GM12892 (cell line): ENCODE results near the gene CCNE1.
A peak's percentile ranks its signal among the peaks of the same experiment; 100 is the strongest.

ENCODE experiments used
- DNase-seq: peaks from one replicate; pipeline ENCODE4 v3.0.0; 2011; ENCODE audit not compliant: insufficient read length
- FAIRE-seq: peaks from 2 replicates; lab custom pipeline; 2011; peaks lifted over from hg19 to GRCh38; lab: Jason Lieb, UNC
- POLR2A ChIP-seq: IDR thresholded peaks from 2 replicates; pipeline ENCODE4 v1.6.1; 2011; ENCODE audit warnings: low read depth, low read length, control low read depth
- POLR2AphosphoS5 ChIP-seq: IDR thresholded peaks from 2 replicates; pipeline ENCODE4 v1.6.1; 2011; ENCODE audit warnings: low read depth, low read length, control low read depth
- TAF1 ChIP-seq: IDR thresholded peaks from 2 replicates; pipeline ENCODE4 v1.6.1; 2011; ENCODE audit warnings: low read depth, mild to moderate bottlenecking, control low read depth, low read length, borderline replicate concordance

The CCNE1 gene

GRCh38 chr19:29858000-29858596 lies 46.3 kb downstream of the CCNE1 start:
- FAIRE-seq (peak; percentile 42), DNase-seq (peak; percentile 61)
- no peak for TF ChIP-seq TAF1
- no peak for TF ChIP-seq POLR2AphosphoS5
- no peak for TF ChIP-seq POLR2A

DNA sequence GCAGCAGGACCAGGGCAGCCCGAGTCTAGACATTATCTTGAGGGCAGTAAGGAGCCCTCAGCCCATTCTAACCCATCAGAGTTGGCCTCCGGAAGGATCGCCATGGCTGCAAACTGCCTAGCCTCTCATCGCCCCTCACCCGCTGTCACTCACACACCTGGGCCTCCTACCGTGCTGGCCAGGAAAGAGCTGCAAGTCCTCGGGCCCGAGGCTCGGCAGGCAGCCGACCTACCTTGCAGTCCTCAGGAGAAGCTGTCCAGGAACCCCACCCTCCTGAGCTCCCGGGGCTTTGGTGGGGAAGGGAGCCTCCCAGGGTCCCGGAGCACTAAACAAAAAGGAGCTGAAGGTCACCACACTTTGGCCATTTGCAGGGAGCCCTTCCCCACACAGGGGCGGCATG lies 46.8 kb downstream of the CCNE1 start:
- FAIRE-seq (no peak), DNase-seq (no peak)
- TF ChIP-seq TAF1 (no peak), POLR2A (no peak), POLR2AphosphoS5 (no peak)

GRCh38 chr19:29860492-29860891 lies 48.7 kb downstream of the CCNE1 start:
- TF ChIP-seq POLR2A (no peak), TAF1 (no peak), POLR2AphosphoS5 (no peak)
- no peak for FAIRE-seq
- no peak for DNase-seq

- TF ChIP-seq TAF1 (no peak), POLR2AphosphoS5 (no peak)
- no peak for FAIRE-seq
Observed at GRCh38 chr19:29861574-29861973, 49.8 kb downstream of the CCNE1 start.

GRCh38 chr19:29866011-29866410 lies 54.2 kb downstream of the CCNE1 start:
- DNase-seq = no peak
- no peak for FAIRE-seq
- TF ChIP-seq TAF1 (no peak), POLR2A (no peak), POLR2AphosphoS5 (no peak)

More at GRCh38 chr19:29861574-29861973, 49.8 kb downstream of the CCNE1 start:
- DNase-seq = no peak

DNA sequence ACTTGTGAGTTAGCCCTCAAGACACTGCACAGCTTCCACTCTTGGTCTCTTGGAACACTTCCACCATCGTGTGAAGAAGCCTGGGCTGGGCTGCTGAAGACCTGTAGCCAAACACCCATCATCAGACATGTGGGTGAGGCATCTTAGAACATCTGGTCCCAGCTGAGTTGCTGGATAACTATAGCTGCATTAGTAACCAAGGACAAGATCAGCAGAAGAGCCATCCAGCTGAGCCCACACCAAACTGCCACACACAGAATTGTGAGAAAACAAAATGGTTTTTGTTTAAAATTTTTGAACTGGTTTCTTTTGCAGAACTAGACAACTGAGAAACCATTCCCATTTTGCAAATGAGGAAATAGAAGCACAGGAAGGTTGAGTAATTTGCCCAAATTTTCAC lies 56.2 kb downstream of the CCNE1 start:
- DNase-seq (no peak), FAIRE-seq (no peak)
- TF ChIP-seq TAF1 (no peak), POLR2A (no peak), POLR2AphosphoS5 (no peak)

DNA sequence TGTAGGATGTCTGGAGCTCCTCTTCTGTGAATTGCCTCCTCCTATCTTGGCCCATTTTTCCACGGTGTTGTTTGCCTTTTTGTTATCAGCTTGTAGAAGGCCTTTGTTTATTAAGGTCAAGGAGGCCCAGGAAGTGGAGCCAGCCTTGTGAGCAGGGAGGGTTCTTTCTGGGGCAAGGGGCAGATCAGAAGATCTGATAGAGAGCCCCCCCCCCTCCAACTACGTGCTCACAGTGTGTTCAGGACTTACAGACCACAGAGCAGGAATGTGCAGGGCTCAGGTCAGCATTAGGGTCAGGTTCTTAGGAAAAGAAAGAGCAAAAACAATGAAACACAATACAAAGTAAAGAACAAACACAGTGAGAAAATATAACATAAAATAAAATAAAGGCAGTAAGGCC lies 59.4 kb downstream of the CCNE1 start:
- no peak for TF ChIP-seq POLR2AphosphoS5
- TF ChIP-seq TAF1 = no peak
- DNase-seq (no peak), FAIRE-seq (no peak)

DNA sequence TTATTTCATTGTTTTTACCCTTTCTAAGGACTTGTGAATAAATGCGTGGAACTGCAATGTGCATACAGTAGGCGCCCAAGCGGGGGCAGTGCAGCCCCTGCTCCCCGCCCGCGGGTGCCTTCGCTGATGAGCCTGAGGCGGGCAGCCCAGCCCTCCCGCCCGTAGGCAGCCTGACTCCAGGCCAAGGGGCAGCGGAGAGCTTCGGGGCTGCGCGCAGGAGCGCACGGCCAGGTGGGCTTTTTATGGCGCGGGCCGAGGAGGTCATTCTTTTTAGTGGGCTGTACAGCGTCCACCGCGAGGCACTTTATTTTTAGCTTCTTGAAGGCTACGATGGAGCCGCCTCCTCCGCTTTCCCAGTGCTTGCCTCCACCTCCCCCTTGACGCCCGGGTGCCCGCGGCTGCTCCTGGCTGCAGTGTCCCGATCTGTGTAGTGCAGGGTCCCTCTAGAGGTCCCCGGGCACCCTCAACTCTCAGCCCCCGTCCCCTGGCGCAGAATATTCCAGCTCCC lies 60.5 kb downstream of the CCNE1 start:
- DNase-seq (no peak), FAIRE-seq (no peak)
- TF ChIP-seq POLR2A = no peak
- no peak for TF ChIP-seq POLR2AphosphoS5
- TF ChIP-seq TAF1 = no peak

DNA sequence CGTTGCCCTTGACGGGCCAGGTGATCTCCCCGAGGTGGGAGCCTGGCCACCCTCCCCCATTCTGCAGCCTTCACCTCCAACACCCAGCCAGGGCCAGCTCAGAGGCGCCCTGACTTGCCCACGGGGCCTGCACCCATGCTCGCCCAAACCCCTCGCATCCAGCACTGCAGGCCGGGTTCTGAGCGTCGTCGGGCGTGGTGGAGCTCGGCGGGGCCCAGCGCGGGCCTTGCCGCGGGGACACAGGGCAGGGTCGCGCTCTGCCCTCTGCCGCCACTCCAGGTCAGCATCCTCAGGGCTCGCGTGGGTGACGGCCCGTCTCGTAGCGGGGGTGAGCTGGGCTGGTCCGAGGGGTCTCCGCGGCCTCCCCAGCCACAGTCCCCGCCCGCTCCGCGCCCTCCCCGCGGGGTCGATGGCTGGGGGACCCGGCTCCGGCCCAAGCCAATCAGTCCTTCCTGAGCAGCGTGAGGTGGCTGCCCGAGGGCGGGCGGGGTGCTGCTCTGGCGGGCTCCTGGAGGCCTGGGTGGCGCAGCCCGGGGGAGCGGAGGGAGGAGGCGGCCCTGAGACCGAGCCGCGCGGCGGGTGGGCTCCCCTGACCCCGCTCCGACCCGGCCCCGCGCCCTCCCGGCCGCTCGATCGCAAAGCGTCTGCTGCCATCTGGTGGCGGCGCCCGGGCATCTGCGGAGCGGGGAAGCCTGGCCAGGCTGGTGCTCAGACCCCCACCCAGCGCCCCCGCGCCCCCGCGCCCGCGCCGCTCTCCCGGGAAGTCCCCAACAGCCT lies 61.4 kb downstream of the CCNE1 start:
- DNase-seq (peak; percentile 79), FAIRE-seq (peak; percentile 76)
- TF ChIP-seq POLR2A (no peak), POLR2AphosphoS5 (no peak), TAF1 (no peak)
